Measurements from ENCODE around the gene REV3L. TPM values are rescaled to one million over a fixed set of nuclear protein-coding genes. Genes with fewer than 3 reads are reported as not detected.

REV3L gene
- total RNA-seq, 1 donor from 2014 or later: 26.4 TPM

DNA sequence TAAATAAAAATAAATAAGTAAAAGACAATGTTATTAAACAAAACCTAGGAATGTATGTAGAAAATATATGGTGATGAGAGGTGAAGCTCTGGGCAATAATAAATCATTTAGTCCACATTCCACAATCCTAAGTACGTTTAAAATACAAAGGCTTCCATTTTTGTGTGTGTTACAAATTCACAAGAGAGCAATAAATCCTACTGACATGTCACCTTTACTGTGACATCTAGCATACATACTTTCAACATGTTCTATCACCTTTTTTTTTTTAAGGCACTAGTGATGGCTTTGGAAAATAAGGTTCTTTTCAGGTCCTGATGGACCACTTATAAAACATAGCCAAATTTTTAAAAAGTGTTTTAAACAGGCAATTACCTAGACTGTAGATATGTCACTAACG is 12.0 kb downstream of the REV3L start:
- TF ChIP-seq, protein P1, sequence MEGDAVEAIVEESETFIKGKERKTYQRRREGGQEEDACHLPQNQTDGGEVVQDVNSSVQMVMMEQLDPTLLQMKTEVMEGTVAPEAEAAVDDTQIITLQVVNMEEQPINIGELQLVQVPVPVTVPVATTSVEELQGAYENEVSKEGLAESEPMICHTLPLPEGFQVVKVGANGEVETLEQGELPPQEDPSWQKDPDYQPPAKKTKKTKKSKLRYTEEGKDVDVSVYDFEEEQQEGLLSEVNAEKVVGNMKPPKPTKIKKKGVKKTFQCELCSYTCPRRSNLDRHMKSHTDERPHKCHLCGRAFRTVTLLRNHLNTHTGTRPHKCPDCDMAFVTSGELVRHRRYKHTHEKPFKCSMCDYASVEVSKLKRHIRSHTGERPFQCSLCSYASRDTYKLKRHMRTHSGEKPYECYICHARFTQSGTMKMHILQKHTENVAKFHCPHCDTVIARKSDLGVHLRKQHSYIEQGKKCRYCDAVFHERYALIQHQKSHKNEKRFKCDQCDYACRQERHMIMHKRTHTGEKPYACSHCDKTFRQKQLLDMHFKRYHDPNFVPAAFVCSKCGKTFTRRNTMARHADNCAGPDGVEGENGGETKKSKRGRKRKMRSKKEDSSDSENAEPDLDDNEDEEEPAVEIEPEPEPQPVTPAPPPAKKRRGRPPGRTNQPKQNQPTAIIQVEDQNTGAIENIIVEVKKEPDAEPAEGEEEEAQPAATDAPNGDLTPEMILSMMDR (IDR thresholded peaks at IDR 0.05): no peak
- Mint-ChIP-seq H3K9me3 (ENCODE audit: unreplicated experiment) (no peaks in the 10 kb centered on the region), H3K36me3 (ENCODE audit: unreplicated experiment) (peaks cover 3% of the 10 kb centered on the region), H3K27me3 (ENCODE audit: unreplicated experiment) (no peaks in the 10 kb centered on the region), H3K4me1 (ENCODE audit: unreplicated experiment) (peaks cover 29% of the 10 kb centered on the region), H3K4me3 (ENCODE audit: unreplicated experiment) (no peak overlapping the region), H3K27ac (ENCODE audit: unreplicated experiment) (no peak overlapping the region)
- no peak for DNase-seq (ENCODE audit: extremely low spot score, unreplicated experiment)

DNA sequence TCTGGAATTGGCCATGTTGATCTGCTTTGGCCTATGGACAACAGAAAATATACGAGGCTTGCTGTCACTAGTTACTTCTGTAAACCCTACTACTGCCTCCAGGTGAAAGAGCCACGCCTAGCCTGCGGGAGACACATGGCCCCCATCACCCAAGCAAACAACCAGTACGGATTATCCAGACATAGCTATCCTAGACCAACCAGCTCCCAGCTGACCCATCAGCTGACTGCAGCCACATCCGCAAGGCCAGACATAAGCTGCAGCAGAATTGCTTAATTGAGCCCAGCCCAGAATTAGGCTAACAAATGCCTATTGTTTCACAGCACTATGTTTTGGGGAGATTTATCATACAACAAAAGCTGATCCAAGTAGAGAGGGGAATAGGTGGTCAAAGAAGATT is 13.5 kb downstream of the REV3L start:
- DNase-seq (ENCODE audit: extremely low spot score, unreplicated experiment): no peak
- Mint-ChIP-seq H3K9me3 (ENCODE audit: unreplicated experiment) (no peaks in the 10 kb centered on the region), H3K36me3 (ENCODE audit: unreplicated experiment) (peaks cover 3% of the 10 kb centered on the region), H3K27me3 (ENCODE audit: unreplicated experiment) (no peaks in the 10 kb centered on the region), H3K27ac (ENCODE audit: unreplicated experiment) (no peak overlapping the region), H3K4me3 (ENCODE audit: unreplicated experiment) (no peak overlapping the region), H3K4me1 (ENCODE audit: unreplicated experiment) (peaks cover 32% of the 10 kb centered on the region)
- TF ChIP-seq, protein P1 (IDR thresholded peaks at IDR 0.05): no peak

DNA sequence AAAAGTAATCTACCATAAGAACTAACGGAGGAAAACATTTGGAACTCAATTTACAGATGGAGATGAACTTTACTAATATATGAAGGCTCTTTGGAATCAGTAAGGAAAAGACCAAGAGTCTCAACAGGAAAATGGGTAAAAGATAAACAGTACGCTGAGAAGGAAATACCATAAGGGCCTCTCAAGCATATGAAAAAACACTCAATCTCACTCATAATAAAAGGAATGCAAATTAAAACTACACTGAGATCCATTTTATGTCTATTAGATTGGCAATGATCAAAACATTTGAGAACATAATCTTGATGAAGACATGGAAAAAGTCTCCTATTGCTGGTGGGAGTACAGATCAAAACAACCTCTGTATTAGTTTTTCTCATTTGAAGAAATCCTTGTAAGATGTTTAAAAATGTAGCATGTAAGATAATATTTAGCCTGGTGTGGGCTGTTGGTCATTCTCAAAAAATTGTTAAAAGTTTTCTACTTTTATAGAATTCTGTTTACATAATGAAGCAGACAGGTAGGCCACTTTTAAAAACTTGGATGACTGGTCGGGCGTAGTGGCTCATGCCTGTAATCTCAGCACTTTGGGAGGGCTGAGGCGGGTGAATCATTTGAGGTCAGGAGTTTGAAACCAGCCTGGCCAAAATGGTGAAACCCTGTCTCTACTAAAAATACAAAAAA is 14.5 kb downstream of the REV3L start:
- H3K9me3 Mint-ChIP-seq (ENCODE audit: unreplicated experiment): no peaks in the 10 kb centered on the region
- H3K4me3 Mint-ChIP-seq (ENCODE audit: unreplicated experiment): no peak overlapping the region
- peak overlapping the region; percentile 37 for H3K27ac Mint-ChIP-seq (ENCODE audit: unreplicated experiment)

DNA sequence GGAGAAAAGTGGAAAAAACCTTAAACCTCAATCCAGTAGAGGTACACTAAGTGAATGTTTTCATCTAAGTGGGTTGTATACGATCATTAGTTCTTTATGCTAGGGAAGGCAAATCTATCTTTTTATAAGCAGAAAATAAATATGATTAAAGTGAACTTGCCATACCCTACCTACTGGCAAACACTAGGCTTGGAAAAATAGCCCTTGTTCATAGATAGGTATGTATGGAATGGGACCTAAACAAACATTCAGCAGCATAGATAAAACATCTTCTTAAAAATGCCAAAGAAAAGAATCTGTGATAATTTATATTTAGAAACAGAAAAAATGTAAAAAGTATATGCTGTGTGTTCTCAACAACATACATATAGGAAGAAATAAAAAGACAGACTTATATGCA is 18.8 kb downstream of the REV3L start:
- no peaks in the 10 kb centered on the region for H3K27me3 Mint-ChIP-seq (ENCODE audit: unreplicated experiment)
- H3K27ac Mint-ChIP-seq (ENCODE audit: unreplicated experiment): peak overlapping the region; percentile 18
- H3K9me3 Mint-ChIP-seq (ENCODE audit: unreplicated experiment): peaks cover 15% of the 10 kb centered on the region
- H3K4me3 Mint-ChIP-seq (ENCODE audit: unreplicated experiment): no peak overlapping the region
- H3K36me3 Mint-ChIP-seq (ENCODE audit: unreplicated experiment): peaks cover 19% of the 10 kb centered on the region
- peaks cover 44% of the 10 kb centered on the region for H3K4me1 Mint-ChIP-seq (ENCODE audit: unreplicated experiment)
- TF ChIP-seq, protein P1 (IDR thresholded peaks at IDR 0.05): no peak
- DNase-seq (ENCODE audit: extremely low spot score, unreplicated experiment): no peak

More for the DNA sequence above, 14.5 kb downstream of the REV3L start:
- Mint-ChIP-seq H3K4me1 (ENCODE audit: unreplicated experiment) (peaks cover 41% of the 10 kb centered on the region), H3K36me3 (ENCODE audit: unreplicated experiment) (peaks cover 3% of the 10 kb centered on the region), H3K27me3 (ENCODE audit: unreplicated experiment) (no peaks in the 10 kb centered on the region)
- no peak for DNase-seq (ENCODE audit: extremely low spot score, unreplicated experiment)
- TF ChIP-seq, protein P1 (IDR thresholded peaks at IDR 0.05): no peak

DNA sequence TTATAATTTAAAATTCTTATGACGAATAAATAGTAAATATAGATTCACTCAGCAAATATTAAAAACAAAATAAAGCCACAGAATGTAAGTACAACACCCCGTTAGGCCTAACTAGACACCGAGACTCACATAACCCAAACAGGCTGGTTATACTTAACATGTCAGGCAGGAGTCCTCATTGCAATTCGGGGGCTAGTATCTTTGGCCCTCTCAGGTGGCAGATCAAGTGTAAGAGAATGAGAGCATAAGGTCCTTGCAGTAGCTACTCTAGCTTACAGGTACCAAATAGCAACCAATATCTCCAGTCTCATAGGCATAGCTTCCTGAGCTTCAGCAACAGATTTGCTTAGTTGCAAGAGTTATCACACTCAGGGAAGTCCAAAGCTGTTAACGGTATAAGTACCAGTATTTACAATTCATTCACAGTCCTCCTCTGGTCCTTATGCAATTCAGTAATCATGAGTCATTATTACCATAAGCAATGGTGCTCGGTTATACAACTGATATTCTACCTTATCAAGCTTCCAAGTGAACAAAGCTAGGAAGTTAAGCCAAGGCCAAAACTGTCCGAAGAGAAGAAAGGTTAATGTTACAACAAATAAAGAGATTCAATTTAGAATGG is 20.1 kb downstream of the REV3L start:
- H3K27me3 Mint-ChIP-seq (ENCODE audit: unreplicated experiment): no peaks in the 10 kb centered on the region
- no peak for DNase-seq (ENCODE audit: extremely low spot score, unreplicated experiment)
- H3K27ac Mint-ChIP-seq (ENCODE audit: unreplicated experiment): no peak overlapping the region
- peaks cover 31% of the 10 kb centered on the region for H3K4me1 Mint-ChIP-seq (ENCODE audit: unreplicated experiment)
- no peak overlapping the region for H3K4me3 Mint-ChIP-seq (ENCODE audit: unreplicated experiment)
- H3K36me3 Mint-ChIP-seq (ENCODE audit: unreplicated experiment): peaks cover 31% of the 10 kb centered on the region
- TF ChIP-seq, protein P1 (IDR thresholded peaks at IDR 0.05): no peak
- peaks cover 27% of the 10 kb centered on the region for H3K9me3 Mint-ChIP-seq (ENCODE audit: unreplicated experiment)

All from osteocyte (in vitro differentiated cells).